Common myeloid progenitor, CD34-positive (primary cell): Measurements from ENCODE around the gene CD82.

Source experiments
- CTCF ChIA-PET: fragments of 350-600 bp; sonication (Branson Sonifier 250); formaldehyde crosslinking; loops from one replicate; lab custom pipeline; 2021; ENCODE audit warnings: antibody characterized with exemption; lab: Charles Lee
- POLR2A ChIA-PET: fragments of 350-600 bp; sonication (Branson Sonifier 250); formaldehyde crosslinking; loops from one replicate; lab custom pipeline; 2021; ENCODE audit warnings: antibody characterized with exemption; lab: Charles Lee
- DNase-seq, 3 donors: peaks; one replicate each; pipeline versions ENCODE4 v3.0.0 to v3.0.0-alpha.2; 2013
- H3K27ac ChIP-seq, 2 experiments: 1 replicate in 1 of 2; 2 replicates in 1 of 2; pipeline ENCODE4 v1.7.0; 2013; ENCODE audit warnings: inconsistent platforms in 2 of 2, low read length in 2 of 2, mild to moderate bottlenecking in 2 of 2, low read depth in 1 of 2, moderate library complexity in 1 of 2; ENCODE audit not compliant: severe bottlenecking in 2 of 2, insufficient read depth in 1 of 2, poor library complexity in 1 of 2
- H3K27me3 ChIP-seq, 5 experiments: replicated peaks in 2 of 5; 1 replicate in 3 of 5; 2 replicates in 2 of 5; pipeline versions ENCODE4 v1.6.1 to v1.7.0; 2013; ENCODE audit warnings: low read length in 4 of 5, mild to moderate bottlenecking in 2 of 5, moderate library complexity in 2 of 5, inconsistent platforms in 1 of 5; ENCODE audit not compliant: insufficient read depth in 5 of 5, control insufficient read depth in 4 of 5
- H3K36me3 ChIP-seq, 4 experiments: 1 replicate in 2 of 4; 2 replicates in 2 of 4; pipeline versions ENCODE4 v1.6.1 to v1.7.0; 2013; ENCODE audit warnings: low read length in 3 of 4, control low read depth in 1 of 4, mild to moderate bottlenecking in 1 of 4; ENCODE audit not compliant: control insufficient read depth in 4 of 4, insufficient read depth in 4 of 4
- H3K4me1 ChIP-seq, 4 experiments: 1 replicate in 3 of 4; 2 replicates in 1 of 4; pipeline versions ENCODE4 v1.6.1 to v1.7.1; 2013; ENCODE audit warnings: low read length in 3 of 4, mild to moderate bottlenecking in 3 of 4, control low read depth in 1 of 4, inconsistent platforms in 1 of 4, moderate library complexity in 1 of 4; ENCODE audit not compliant: control insufficient read depth in 4 of 4, insufficient read depth in 4 of 4; ENCODE audit errors: control extremely low read depth in 1 of 4
- H3K4me3 ChIP-seq, 7 experiments: 1 replicate in 4 of 7; 2 replicates in 3 of 7; pipeline versions ENCODE4 v1.5.1 to v1.7.0; 2013; ENCODE audit warnings: mild to moderate bottlenecking in 7 of 7, low read length in 6 of 7, moderate library complexity in 6 of 7, inconsistent platforms in 2 of 7, low read depth in 2 of 7, control low read depth in 1 of 7; ENCODE audit not compliant: insufficient read depth in 4 of 7, control insufficient read depth in 1 of 7; ENCODE audit errors: extremely low read depth in 1 of 7
- H3K9me3 ChIP-seq, 5 experiments: 1 replicate in 4 of 5; 2 replicates in 1 of 5; pipeline versions ENCODE4 v1.6.1 to v1.7.1; 2013; ENCODE audit warnings: low read length in 4 of 5, mild to moderate bottlenecking in 2 of 5, inconsistent platforms in 1 of 5, low read depth in 1 of 5, moderate library complexity in 1 of 5; ENCODE audit not compliant: control insufficient read depth in 4 of 5, insufficient read depth in 2 of 5; ENCODE audit errors: control extremely low read depth in 1 of 5
- WGBS: methylation state at CpG from one replicate; pipeline ENCODE4 v1.1.5; 2013; ENCODE audit not compliant: insufficient coverage; 5-methylcytosine and 5-hydroxymethylcytosine counted together

The CD82 gene

GRCh38 chr11:44564670-44565210, 723 bp upstream of the CD82 start:
- WGBS: 0% methylated on average over 14 of the region's 22 CpGs
- H3K4me1 ChIP-seq: peaks cover 25 to 68% (median 58%) of the 10 kb centered on the region in 4 experiments
- CTCF ChIA-PET: interaction anchor here (0.8 to 30.1 kb wide), 7 partner anchors 8 to 210 kb away, joined by 3 to 504 read pairs (median 5); no protein-coding TSS in a partner anchor
- POLR2A ChIA-PET: interaction anchor here (1.4 to 2.2 kb wide), 3 partner anchors 10 to 47 kb away, joined by 4 to 16 read pairs (median 9); no protein-coding TSS in a partner anchor
- no peaks in the 10 kb centered on the region for H3K27me3 ChIP-seq
- H3K36me3 ChIP-seq: peaks cover 0 to 6% (median 3%) of the 10 kb centered on the region in 4 experiments
- peak; percentile 63 to 84 (median 84) for DNase-seq
- peak overlapping the region; percentile 21 to 76 (median 56) for H3K4me3 ChIP-seq
- no peaks in the 10 kb centered on the region for H3K9me3 ChIP-seq
- H3K27ac ChIP-seq: peak overlapping the region in 1 of 2 experiments; percentile 79

DNA sequence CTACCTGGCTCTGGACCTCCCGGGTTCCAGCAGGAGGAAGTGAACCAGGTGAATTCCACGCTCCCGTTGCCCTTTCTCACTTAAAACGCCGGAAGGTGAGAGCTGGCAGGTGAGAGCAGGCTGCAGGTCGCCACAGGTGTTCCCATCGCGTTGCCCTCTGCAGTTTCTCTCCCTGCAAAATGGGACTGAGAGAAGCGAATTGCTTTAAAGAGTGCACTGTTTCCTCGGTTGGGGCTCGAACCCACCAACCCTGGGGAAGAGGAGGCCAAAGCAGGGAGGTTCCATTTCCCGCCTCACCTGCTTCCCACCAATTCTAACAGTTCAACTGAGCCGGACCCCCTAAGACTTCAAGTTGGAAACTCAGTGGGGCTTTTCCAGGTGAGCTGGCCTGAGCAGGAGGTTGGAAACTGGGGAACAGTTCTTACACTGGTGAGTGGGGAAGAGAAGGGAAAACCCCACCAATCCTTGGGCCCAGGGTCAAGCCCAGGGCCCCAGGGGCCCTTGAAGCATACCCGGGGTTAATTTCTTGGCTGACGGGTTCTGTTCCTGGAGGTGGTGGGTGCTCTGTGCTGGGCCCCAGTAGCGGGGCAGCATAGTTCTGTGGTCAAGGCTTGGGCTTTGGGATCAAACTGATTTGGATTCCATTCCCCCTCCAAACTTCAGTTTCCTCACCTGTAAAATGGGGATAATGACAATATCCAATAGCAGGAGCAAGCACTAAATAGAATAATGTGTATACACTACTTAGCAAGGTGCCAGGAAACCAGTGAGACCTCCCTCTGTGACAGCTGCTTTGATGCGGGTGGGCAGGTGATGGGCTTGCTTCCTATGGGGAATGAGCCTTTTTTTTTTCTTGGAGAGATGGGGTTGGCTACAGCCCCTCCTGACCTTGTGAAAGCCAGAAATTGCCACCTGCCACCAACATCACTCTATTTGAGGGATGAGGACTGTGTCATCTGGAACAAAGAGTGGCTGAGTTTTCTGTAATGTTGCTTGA, 788 bp downstream of the CD82 start:
- ChIA-PET CTCF (interaction anchor here (0.6 to 30.1 kb wide), 6 partner anchors 8 to 53 kb away, joined by 3 to 504 read pairs (median 6); no protein-coding TSS in a partner anchor), POLR2A (interaction anchor here (0.6 to 2.2 kb wide), 4 partner anchors 8 to 51 kb away, joined by 3 to 16 read pairs (median 6); no protein-coding TSS in a partner anchor)
- Histone ChIP-seq H3K4me1 (peaks cover 30 to 72% (median 70%) of the 10 kb centered on the region in 4 experiments), H3K27me3 (no peaks in the 10 kb centered on the region), H3K9me3 (no peaks in the 10 kb centered on the region), H3K4me3 (peak overlapping the region; percentile 83 to 99 (median 96)), H3K36me3 (peaks cover 0 to 16% (median 7%) of the 10 kb centered on the region in 4 experiments), H3K27ac (peak overlapping the region; percentile 73 to 75)
- DNase-seq: no peak
- 7% methylated on average over 11 of the region's 17 CpGs for WGBS

GRCh38 chr11:44566952-44567875, 1.8 kb downstream of the CD82 start:
- Histone ChIP-seq H3K4me3 (peak overlapping the region in 6 of 7 experiments; percentile 93 to 99 (median 97)), H3K36me3 (peaks cover 0 to 18% (median 9%) of the 10 kb centered on the region in 4 experiments), H3K27me3 (no peaks in the 10 kb centered on the region), H3K4me1 (peaks cover 32 to 81% (median 79%) of the 10 kb centered on the region in 4 experiments), H3K9me3 (no peaks in the 10 kb centered on the region), H3K27ac (peak overlapping the region in 1 of 2 experiments; percentile 86)
- ChIA-PET POLR2A (interaction anchor here (0.5 to 3.7 kb wide), 2 partner anchors 9 to 11 kb away, joined by 4 to 28 read pairs; no protein-coding TSS in a partner anchor), CTCF (interaction anchor here (1.0 to 30.1 kb wide), 5 partner anchors 10 to 52 kb away, joined by 3 to 504 read pairs (median 5); no protein-coding TSS in a partner anchor)
- WGBS: 84% methylated on average over 8 of the region's 11 CpGs
- no peak for DNase-seq

GRCh38 chr11:44567876-44568256, 2.4 kb downstream of the CD82 start:
- Histone ChIP-seq H3K4me3 (peak overlapping the region in 6 of 7 experiments; percentile 58 to 99 (median 97)), H3K27me3 (no peaks in the 10 kb centered on the region), H3K36me3 (peaks cover 0 to 21% (median 11%) of the 10 kb centered on the region in 4 experiments), H3K4me1 (peaks cover 32 to 88% (median 86%) of the 10 kb centered on the region in 4 experiments), H3K9me3 (no peaks in the 10 kb centered on the region), H3K27ac (peak overlapping the region; percentile 73 to 86)
- POLR2A ChIA-PET: interaction anchor here (3.7 kb wide), 1 partner anchor 10 kb away, joined by 28 read pairs; no protein-coding TSS in a partner anchor
- 93% methylated on average over 4 of the region's 4 CpGs for WGBS
- no peak for DNase-seq
- CTCF ChIA-PET: interaction anchor here (1.0 to 30.1 kb wide), 3 partner anchors 12 to 52 kb away, joined by 3 to 504 read pairs (median 5); no protein-coding TSS in a partner anchor

DNA sequence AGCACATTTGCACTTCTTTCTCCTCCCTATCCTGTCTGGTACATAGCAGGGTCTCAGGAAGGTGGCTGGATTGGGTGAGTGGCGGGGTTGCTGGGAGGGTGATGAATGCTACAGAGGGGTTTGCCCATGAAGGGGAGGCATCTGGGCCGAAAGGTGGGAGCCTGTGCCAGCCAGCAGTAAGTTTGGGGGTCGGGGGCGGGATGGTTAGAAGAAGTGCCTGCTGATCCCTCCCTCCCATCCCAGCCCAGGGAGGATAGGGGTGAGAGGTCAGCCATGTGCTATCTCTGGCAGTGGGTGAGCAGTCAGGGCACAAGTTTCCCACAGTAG, 2.8 kb downstream of the CD82 start:
- 80% methylated on average over 3 of the region's 4 CpGs for WGBS
- Histone ChIP-seq H3K4me3 (peak overlapping the region in 6 of 7 experiments; percentile 58 to 99 (median 97)), H3K9me3 (no peaks in the 10 kb centered on the region), H3K27ac (peak overlapping the region; percentile 73 to 86), H3K27me3 (no peaks in the 10 kb centered on the region), H3K36me3 (peaks cover 0 to 24% (median 12%) of the 10 kb centered on the region in 4 experiments), H3K4me1 (peaks cover 37 to 92% (median 90%) of the 10 kb centered on the region in 4 experiments)
- no peak for DNase-seq
- CTCF ChIA-PET: interaction anchor here (1.0 to 30.1 kb wide), 6 partner anchors 10 to 51 kb away, joined by 3 to 504 read pairs (median 6); no protein-coding TSS in a partner anchor
- POLR2A ChIA-PET: interaction anchor here (1.6 to 3.7 kb wide), 2 partner anchors 10 to 43 kb away, joined by 12 to 28 read pairs; no protein-coding TSS in a partner anchor
